B cell (primary cell): ENCODE data around the gene PARD3. TPM values are rescaled to one million over a fixed set of nuclear protein-coding genes. Genes with fewer than 3 reads are reported as not detected.

ENCODE experiments used
- ATAC-seq: fragments of 200-7000 bp; cut with Tn5 transposase; one replicate; pipeline ENCODE4 v1.10.0; 2021; ENCODE audit warnings: low read depth, mild to moderate bottlenecking, moderate number of reproducible peaks, moderate library complexity
- CTCF ChIA-PET: fragments of 350-600 bp; sonication (Branson Sonifier 250); formaldehyde crosslinking; loops from one replicate; lab custom pipeline; 2021; ENCODE audit warnings: antibody characterized with exemption, inconsistent platforms; lab: Charles Lee
- POLR2A ChIA-PET: fragments of 350-600 bp; sonication (Branson Sonifier 250); formaldehyde crosslinking; loops from one replicate; lab custom pipeline; 2021; ENCODE audit warnings: antibody characterized with exemption; lab: Charles Lee
- DNase-seq: peaks from one replicate; pipeline ENCODE4 v3.0.0; 2013
- H2AFZ ChIP-seq: 2 replicates; pipeline ENCODE4 v1.6.1; 2012; ENCODE audit warnings: mild to moderate bottlenecking, low read depth, low read length; ENCODE audit not compliant: insufficient read depth, poor library complexity, severe bottlenecking
- H3K27ac ChIP-seq, 2 donors: 1 replicate in 1 of 2; 2 replicates in 1 of 2; pipeline ENCODE4 v1.5.1; 2012 to 2013; ENCODE audit warnings: low read length in 2 of 2, mild to moderate bottlenecking in 2 of 2, moderate library complexity in 1 of 2
- H3K27me3 ChIP-seq, 4 experiments: fragments of 200-600 bp in 1 of 4; sonication (generic) in 1 of 4; replicated peaks in 1 of 4; 1 replicate in 2 of 4; 2 replicates in 2 of 4; pipeline versions ENCODE4 v1.6.1 to v1.7.0; 2013 to 2016; ENCODE audit warnings: low read length in 3 of 4, mild to moderate bottlenecking in 2 of 4, mixed read lengths in 1 of 4, moderate library complexity in 1 of 4; ENCODE audit not compliant: insufficient read depth in 4 of 4, control insufficient read depth in 3 of 4; ENCODE audit errors: control extremely low read depth in 1 of 4
- H3K36me3 ChIP-seq, 2 experiments: replicated peaks in 1 of 2; 1 replicate in 1 of 2; 2 replicates in 1 of 2; pipeline versions ENCODE4 v1.6.1 to v1.7.1; 2013; ENCODE audit warnings: low read length in 1 of 2; ENCODE audit not compliant: insufficient read depth in 2 of 2, control insufficient read depth in 1 of 2; ENCODE audit errors: control extremely low read depth in 1 of 2, extremely low read depth in 1 of 2
- H3K4me1 ChIP-seq, 2 donors: fragments of 200-600 bp in 1 of 2; sonication (generic) in 1 of 2; 1 replicate in 1 of 2; 2 replicates in 1 of 2; pipeline versions ENCODE4 v1.5.1 to v1.6.1; 2013 to 2017; ENCODE audit warnings: low read length in 2 of 2; ENCODE audit not compliant: control insufficient read depth in 2 of 2, insufficient read depth in 2 of 2
- H3K4me2 ChIP-seq: replicated peaks from 2 replicates; pipeline ENCODE3; 2012; ENCODE audit warnings: mild to moderate bottlenecking, low read depth, low read length; ENCODE audit not compliant: poor library complexity, severe bottlenecking
- H3K4me3 ChIP-seq, 5 experiments: fragments of 200-600 bp in 1 of 5; sonication (generic) in 1 of 5; 1 replicate in 3 of 5; 2 replicates in 2 of 5; pipeline versions ENCODE4 v1.5.1 to v1.7.0; 2011 to 2016; ENCODE audit warnings: low read length in 4 of 5, mild to moderate bottlenecking in 4 of 5, low read depth in 2 of 5, control low read depth in 1 of 5, moderate library complexity in 1 of 5; ENCODE audit not compliant: insufficient read depth in 1 of 5; ENCODE audit errors: control extremely low read depth in 1 of 5, extremely low read depth in 1 of 5
- H3K79me2 ChIP-seq: fragments of 200-600 bp; sonication (generic); one replicate; pipeline ENCODE4 v1.6.0; 2016; ENCODE audit warnings: low read length; ENCODE audit not compliant: control insufficient read depth, insufficient read depth
- H3K9ac ChIP-seq: fragments of 200-600 bp; sonication (generic); 2 replicates; pipeline ENCODE4 v1.6.1; 2017; ENCODE audit warnings: mild to moderate bottlenecking, low read length, moderate library complexity
- H3K9me3 ChIP-seq, 3 donors: one replicate each; pipeline versions ENCODE4 v1.6.1 to v1.7.1; 2013; ENCODE audit warnings: low read length in 2 of 3; ENCODE audit not compliant: control insufficient read depth in 2 of 3, insufficient read depth in 1 of 3; ENCODE audit errors: control extremely low read depth in 1 of 3
- H4K20me1 ChIP-seq: 2 replicates; pipeline ENCODE4 v1.6.0; 2012; ENCODE audit warnings: mild to moderate bottlenecking, low read length; ENCODE audit not compliant: insufficient read depth, control insufficient read depth, poor library complexity, severe bottlenecking
- H3K27ac Mint-ChIP-seq: one replicate; pipeline ENCODE4 v1.8.0; 2021; ENCODE audit warnings: mixed read lengths
- H3K27me3 Mint-ChIP-seq: one replicate; pipeline ENCODE4 v1.8.0; 2021; ENCODE audit warnings: mixed read lengths
- H3K4me1 Mint-ChIP-seq: one replicate; pipeline ENCODE4 v1.8.0; 2021; ENCODE audit warnings: mixed read lengths
- H3K4me3 Mint-ChIP-seq: one replicate; pipeline ENCODE4 v1.8.0; 2021; ENCODE audit warnings: mixed read lengths
- H3K9me3 Mint-ChIP-seq: one replicate; pipeline ENCODE4 v1.8.0; 2022; ENCODE audit warnings: mixed read lengths; ENCODE audit not compliant: insufficient read depth
- CTCF ChIP-seq: fragments of 200-600 bp; IDR thresholded peaks from one replicate; pipeline ENCODE4 v1.8.0; 2022; ENCODE audit warnings: antibody characterized with exemption, mild to moderate bottlenecking
- EZH2 ChIP-seq: IDR thresholded peaks from 2 replicates; pipeline ENCODE4 v1.6.1; 2012; ENCODE audit warnings: borderline replicate concordance, low read depth, mild to moderate bottlenecking, moderate library complexity, low read length; ENCODE audit not compliant: insufficient read depth, poor library complexity, severe bottlenecking
- WGBS: methylation state at CpG from one replicate; pipeline ENCODE4 v1.1.5; 2013; ENCODE audit warnings: missing lambda C conversion rate; ENCODE audit not compliant: insufficient coverage; 5-methylcytosine and 5-hydroxymethylcytosine counted together
- intact Hi-C: fragments of 100-400 bp; cut with micrococcal nuclease; formaldehyde crosslinking; loops from one replicate; pipeline ENCODE4 v1.10.0; 2022
- polyA plus RNA-seq: library from polyadenylated mRNA; depleted of rRNA; stranded (reverse); fragments of >200 nt; gene quantifications from 2 replicates; pipeline ENCODE4 v1.2.3, GENCODE V29; 2012
- total RNA-seq, 2 donors: library from RNA; stranded (reverse); fragments of 120-200 nt in 1 of 2; gene quantifications; 1 replicate in 1 of 2; 2 replicates in 1 of 2; pipeline versions ENCODE4 v1.2.3 to v1.2.4, GENCODE V29; 2013 to 2022

The PARD3 gene
- total and polyA plus RNA-seq, 2 donors (not counting 1 experiment from before 2014, with no cell fraction given): not detected

- Mint-ChIP-seq H3K4me1 (no peaks in the 10 kb centered on the region), H3K4me3 (no peak overlapping the region), H3K27ac (no peak overlapping the region), H3K9me3 (no peaks in the 10 kb centered on the region), H3K27me3 (no peaks in the 10 kb centered on the region)
- H3K27me3 ChIP-seq: no peaks in the 10 kb centered on the region
- no peak for ATAC-seq
- no peak overlapping the region for H3K27ac ChIP-seq
- no peaks in the 10 kb centered on the region for H3K36me3 ChIP-seq
- POLR2A ChIA-PET: no interaction called here
- no peak overlapping the region for H2AFZ ChIP-seq
- H4K20me1 ChIP-seq: no peaks in the 10 kb centered on the region
- CTCF ChIA-PET: no interaction called here
- intact Hi-C loops: no loop called here
- TF ChIP-seq CTCF: no peak
- no peak for TF ChIP-seq EZH2
- H3K4me2 ChIP-seq: no peak overlapping the region
- 100% methylated on average over 1 of the region's 4 CpGs for WGBS
- H3K9ac ChIP-seq: no peak overlapping the region
- H3K79me2 ChIP-seq: no peaks in the 10 kb centered on the region
- H3K9me3 ChIP-seq: no peaks in the 10 kb centered on the region
- no peaks in the 10 kb centered on the region for H3K4me1 ChIP-seq
- DNase-seq: no peak
- H3K4me3 ChIP-seq: no peak overlapping the region
These were observed 334.8 kb downstream of the PARD3 start for GRCh38 chr10:34480345-34480744.

- Histone ChIP-seq H3K9me3 (no peaks in the 10 kb centered on the region), H3K36me3 (no peaks in the 10 kb centered on the region), H3K27me3 (no peaks in the 10 kb centered on the region), H4K20me1 (no peaks in the 10 kb centered on the region), H3K4me3 (no peak overlapping the region), H3K4me2 (no peak overlapping the region), H3K79me2 (no peaks in the 10 kb centered on the region), H3K9ac (no peak overlapping the region), H3K4me1 (no peaks in the 10 kb centered on the region), H2AFZ (no peak overlapping the region), H3K27ac (no peak overlapping the region)
- DNase-seq (no peak), ATAC-seq (no peak)
- no peaks in the 10 kb centered on the region for H3K9me3 Mint-ChIP-seq
- no peaks in the 10 kb centered on the region for H3K27me3 Mint-ChIP-seq
- POLR2A ChIA-PET: no interaction called here
- TF ChIP-seq EZH2 (no peak), CTCF (no peak)
- intact Hi-C loops: no loop called here
- WGBS: 91% methylated on average over 5 of the region's 7 CpGs
- CTCF ChIA-PET: no interaction called here
- H3K27ac Mint-ChIP-seq: no peak overlapping the region
- H3K4me1 Mint-ChIP-seq: no peaks in the 10 kb centered on the region
- no peak overlapping the region for H3K4me3 Mint-ChIP-seq
These were observed 335.4 kb downstream of the PARD3 start for GRCh38 chr10:34479520-34480179.
